ENCODE results near the gene PRICKLE3. TPM values are rescaled to one million over a fixed set of nuclear protein-coding genes. Genes with fewer than 3 reads are reported as not detected.
"Not testable (repeated sequence)": the region's sequence is repeated elsewhere in the genome, so short reads cannot be mapped to it uniquely, and the experiment has no call there.

Gene PRICKLE3
- total RNA-seq, 4 donors from 2014 or later = 6.2 to 15.9 (median 9.6) TPM

DNA sequence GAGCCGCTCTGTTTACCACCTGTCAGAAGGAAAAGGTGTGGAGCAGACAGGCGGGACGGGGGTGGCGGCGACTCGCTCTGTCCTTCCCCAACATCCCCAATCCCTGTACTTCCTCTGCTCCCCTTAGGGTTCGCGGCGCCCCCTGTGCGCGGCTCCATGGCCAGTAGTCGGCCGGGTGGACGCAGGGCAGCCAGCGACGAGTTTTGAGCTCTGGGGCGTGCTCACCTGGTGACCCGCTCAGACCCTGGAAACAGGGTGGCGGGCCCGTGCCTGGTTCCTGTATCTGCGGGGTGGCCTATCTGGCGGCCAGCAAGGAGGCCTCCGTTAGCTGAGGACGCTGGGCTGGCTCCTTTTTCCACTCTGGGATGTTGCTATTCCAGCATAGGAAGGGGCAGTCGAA, 29.0 kb downstream of the PRICKLE3 start:
- no CpG with 5 or more reads among the region's 25 CpGs for WGBS, 2 donors (ENCODE audit: low coverage in 1 of 2)
- Histone ChIP-seq H3K4me1 (peaks cover 0 to 10% (median 0%) of the 10 kb centered on the region in 3 donors), H3K4me3 (no peak overlapping the region), H3K27ac (no peak overlapping the region), H3K27me3 (no peaks in the 10 kb centered on the region), H3K9me3 (no peaks in the 10 kb centered on the region), H3K36me3 (no peaks in the 10 kb centered on the region)
- no peak for ATAC-seq
- no peak for TF ChIP-seq POLR2AphosphoS5 (IDR thresholded peaks at IDR 0.05)
- TF ChIP-seq POLR2A (IDR thresholded peaks at IDR 0.05) = no peak
- TF ChIP-seq, protein P1, sequence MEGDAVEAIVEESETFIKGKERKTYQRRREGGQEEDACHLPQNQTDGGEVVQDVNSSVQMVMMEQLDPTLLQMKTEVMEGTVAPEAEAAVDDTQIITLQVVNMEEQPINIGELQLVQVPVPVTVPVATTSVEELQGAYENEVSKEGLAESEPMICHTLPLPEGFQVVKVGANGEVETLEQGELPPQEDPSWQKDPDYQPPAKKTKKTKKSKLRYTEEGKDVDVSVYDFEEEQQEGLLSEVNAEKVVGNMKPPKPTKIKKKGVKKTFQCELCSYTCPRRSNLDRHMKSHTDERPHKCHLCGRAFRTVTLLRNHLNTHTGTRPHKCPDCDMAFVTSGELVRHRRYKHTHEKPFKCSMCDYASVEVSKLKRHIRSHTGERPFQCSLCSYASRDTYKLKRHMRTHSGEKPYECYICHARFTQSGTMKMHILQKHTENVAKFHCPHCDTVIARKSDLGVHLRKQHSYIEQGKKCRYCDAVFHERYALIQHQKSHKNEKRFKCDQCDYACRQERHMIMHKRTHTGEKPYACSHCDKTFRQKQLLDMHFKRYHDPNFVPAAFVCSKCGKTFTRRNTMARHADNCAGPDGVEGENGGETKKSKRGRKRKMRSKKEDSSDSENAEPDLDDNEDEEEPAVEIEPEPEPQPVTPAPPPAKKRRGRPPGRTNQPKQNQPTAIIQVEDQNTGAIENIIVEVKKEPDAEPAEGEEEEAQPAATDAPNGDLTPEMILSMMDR (IDR thresholded peaks at IDR 0.05) = no peak
- no peak for TF ChIP-seq EP300 (IDR thresholded peaks at IDR 0.05)

DNA sequence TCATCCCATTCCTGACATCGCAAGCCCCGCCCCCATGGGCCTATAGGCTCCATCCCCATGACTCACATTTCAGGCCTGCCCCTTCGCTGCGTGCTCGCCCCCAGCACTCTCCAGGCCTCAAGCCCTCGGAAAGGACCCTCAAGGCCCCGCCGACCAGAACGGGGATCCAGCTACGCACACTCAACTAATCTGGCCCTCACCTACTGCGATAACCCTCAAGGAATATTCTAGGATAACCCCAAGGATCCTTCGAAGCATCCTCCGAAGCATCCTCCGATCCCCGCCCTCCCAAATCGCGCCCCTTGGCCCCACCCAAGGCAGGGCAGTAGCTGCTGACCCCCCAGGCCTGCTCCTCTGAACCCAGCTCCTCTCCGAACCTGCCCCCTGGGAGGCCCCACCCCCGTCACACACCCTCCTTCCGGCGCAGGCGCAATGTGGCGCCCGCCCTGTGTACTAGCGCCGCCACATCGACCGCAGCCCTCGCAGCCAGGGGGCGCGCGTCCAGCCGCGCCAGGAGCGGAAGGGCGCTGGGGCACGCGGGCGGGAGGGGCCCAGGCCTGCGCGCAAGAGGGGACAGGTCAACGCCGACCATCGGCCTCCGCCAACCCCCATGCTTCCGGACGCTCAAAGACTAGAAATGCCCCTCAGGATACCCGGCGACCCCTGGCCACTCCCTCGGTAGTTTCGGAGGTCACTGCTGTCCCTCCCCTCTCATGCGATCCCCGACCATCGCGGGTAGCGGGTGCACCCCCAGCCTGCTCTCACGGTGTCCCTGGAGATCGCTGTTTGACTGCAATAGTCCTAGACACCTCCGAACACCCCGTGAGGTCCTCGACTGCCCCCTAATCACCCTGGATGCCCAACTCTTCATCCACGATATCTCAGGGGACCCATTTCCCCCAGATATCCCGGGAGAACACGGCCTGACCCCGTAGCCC, 30.0 kb downstream of the PRICKLE3 start:
- H3K4me3 ChIP-seq = peak overlapping the region; percentile 57 to 75
- H3K4me1 ChIP-seq = peaks cover 0 to 10% (median 0%) of the 10 kb centered on the region in 3 donors
- peak overlapping the region; percentile 90 to 99 (median 95) for H3K27ac ChIP-seq
- TF ChIP-seq, protein P1 (IDR thresholded peaks at IDR 0.05) = peak; percentile 58 to 89 (median 84)
- TF ChIP-seq POLR2AphosphoS5 (IDR thresholded peaks at IDR 0.05) (peak; percentile 53), POLR2A (IDR thresholded peaks at IDR 0.05) (peak; percentile 19 to 48), EP300 (IDR thresholded peaks at IDR 0.05) (no peak)
- WGBS, 2 donors (ENCODE audit: low coverage in 1 of 2) = 61% methylated on average over 7 of the region's 65 CpGs; no CpG with 5 or more reads in 1 of the 2 donors
- H3K9me3 ChIP-seq = no peaks in the 10 kb centered on the region
- H3K36me3 ChIP-seq = no peaks in the 10 kb centered on the region
- peak; percentile 93 for ATAC-seq
- H3K27me3 ChIP-seq = no peaks in the 10 kb centered on the region

DNA sequence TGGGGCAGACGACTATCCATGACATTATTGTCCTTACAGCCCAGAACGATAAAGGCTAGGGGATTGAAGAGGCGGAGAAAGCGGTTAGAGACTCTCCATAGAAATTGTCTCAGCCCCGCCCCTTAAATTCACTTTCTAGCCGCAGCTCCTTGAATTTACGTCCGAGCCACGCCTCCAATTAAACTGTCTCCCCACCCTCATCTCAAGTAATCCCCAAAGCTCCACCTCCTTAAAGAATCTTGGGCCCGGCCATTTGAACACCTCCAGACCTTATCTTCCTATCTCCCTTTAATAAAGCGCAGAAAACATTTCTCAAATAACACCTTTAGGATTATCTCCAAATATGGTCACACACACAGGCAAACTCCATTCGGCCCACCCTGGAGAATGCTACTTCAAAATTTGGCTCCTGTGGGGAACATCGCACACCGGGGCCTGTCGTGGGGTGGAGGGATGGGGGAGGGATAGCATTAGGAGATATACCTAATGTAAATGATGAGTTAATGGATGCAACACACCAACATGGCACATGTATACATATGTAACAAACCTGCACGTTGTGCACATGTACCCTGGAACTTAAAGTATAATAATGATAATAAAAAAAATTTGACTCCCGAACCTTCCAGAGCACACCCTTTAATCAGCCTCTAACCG, 30.8 kb downstream of the PRICKLE3 start:
- TF ChIP-seq POLR2AphosphoS5 (IDR thresholded peaks at IDR 0.05) (no peak), POLR2A (IDR thresholded peaks at IDR 0.05) (no peak), EP300 (IDR thresholded peaks at IDR 0.05) (no peak)
- TF ChIP-seq, protein P1 (IDR thresholded peaks at IDR 0.05) = no peak
- peak; percentile 60 for ATAC-seq
- Histone ChIP-seq H3K4me3 (peak overlapping the region; percentile 57 to 75), H3K27ac (peak overlapping the region; percentile 90 to 99 (median 95)), H3K9me3 (no peaks in the 10 kb centered on the region), H3K4me1 (peaks cover 0 to 10% (median 0%) of the 10 kb centered on the region in 3 donors), H3K36me3 (no peaks in the 10 kb centered on the region), H3K27me3 (no peaks in the 10 kb centered on the region)
- 0 to 33% methylated on average over 6 to 10 of the region's 18 CpGs for WGBS, 2 donors (ENCODE audit: low coverage in 1 of 2)

DNA sequence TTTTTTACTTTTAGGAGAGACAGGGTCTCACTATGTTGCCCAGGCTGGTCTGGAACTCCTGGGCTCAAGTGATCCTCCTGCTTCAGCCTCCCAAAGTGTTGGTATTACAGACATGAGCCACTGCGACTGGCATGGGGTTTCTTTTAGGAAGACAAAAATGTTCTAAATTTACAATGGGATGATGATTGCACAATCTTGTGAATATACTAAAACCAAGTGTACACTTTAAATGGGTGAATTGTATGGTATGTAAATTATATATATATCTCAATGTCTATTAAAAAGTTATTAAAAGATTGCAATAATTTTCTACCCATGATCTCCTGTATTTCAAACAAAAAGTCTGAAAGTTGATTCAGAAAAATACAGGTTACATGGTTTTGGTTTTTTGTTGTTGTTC, 32.7 kb downstream of the PRICKLE3 start:
- Histone ChIP-seq H3K9me3 (no peaks in the 10 kb centered on the region), H3K36me3 (no peaks in the 10 kb centered on the region), H3K4me3 (no peak overlapping the region), H3K27me3 (no peaks in the 10 kb centered on the region), H3K27ac (no peak overlapping the region), H3K4me1 (peaks cover 0 to 10% (median 0%) of the 10 kb centered on the region in 3 donors)
- no CpG with 5 or more reads among the region's 1 CpG for WGBS, 2 donors (ENCODE audit: low coverage in 1 of 2)
- TF ChIP-seq, protein P1 (IDR thresholded peaks at IDR 0.05) = no peak
- TF ChIP-seq POLR2A (IDR thresholded peaks at IDR 0.05) (no peak), EP300 (IDR thresholded peaks at IDR 0.05) (no peak), POLR2AphosphoS5 (IDR thresholded peaks at IDR 0.05) (no peak)
- no peak for ATAC-seq

DNA sequence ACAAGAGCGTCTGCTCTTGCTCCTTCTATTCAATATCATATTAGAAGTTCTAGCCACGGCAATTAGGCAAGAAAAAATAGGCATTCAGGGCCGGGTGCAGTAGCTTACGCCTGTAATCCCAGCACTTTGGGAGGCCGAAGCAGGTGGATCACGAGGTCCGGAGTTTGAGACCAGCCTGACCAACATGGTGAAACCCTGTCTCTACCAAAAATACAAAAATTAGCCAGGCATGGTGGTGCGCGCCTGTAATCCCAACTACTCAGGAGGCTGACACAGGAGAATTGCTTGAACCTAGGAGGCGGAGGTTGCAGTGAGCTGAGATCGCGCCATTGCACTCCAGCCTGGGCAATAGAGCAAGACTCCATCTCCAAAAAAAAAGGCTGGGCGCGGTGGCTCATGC, 36.9 kb downstream of the PRICKLE3 start:
- H3K27me3 ChIP-seq, H3K4me1 ChIP-seq, ATAC-seq, H3K4me3 ChIP-seq, H3K27ac ChIP-seq, H3K36me3 ChIP-seq, H3K9me3 ChIP-seq: not testable (repeated sequence)
- 92 to 96% methylated on average over 3 to 9 of the region's 14 CpGs for WGBS, 2 donors (ENCODE audit: low coverage in 1 of 2)

DNA sequence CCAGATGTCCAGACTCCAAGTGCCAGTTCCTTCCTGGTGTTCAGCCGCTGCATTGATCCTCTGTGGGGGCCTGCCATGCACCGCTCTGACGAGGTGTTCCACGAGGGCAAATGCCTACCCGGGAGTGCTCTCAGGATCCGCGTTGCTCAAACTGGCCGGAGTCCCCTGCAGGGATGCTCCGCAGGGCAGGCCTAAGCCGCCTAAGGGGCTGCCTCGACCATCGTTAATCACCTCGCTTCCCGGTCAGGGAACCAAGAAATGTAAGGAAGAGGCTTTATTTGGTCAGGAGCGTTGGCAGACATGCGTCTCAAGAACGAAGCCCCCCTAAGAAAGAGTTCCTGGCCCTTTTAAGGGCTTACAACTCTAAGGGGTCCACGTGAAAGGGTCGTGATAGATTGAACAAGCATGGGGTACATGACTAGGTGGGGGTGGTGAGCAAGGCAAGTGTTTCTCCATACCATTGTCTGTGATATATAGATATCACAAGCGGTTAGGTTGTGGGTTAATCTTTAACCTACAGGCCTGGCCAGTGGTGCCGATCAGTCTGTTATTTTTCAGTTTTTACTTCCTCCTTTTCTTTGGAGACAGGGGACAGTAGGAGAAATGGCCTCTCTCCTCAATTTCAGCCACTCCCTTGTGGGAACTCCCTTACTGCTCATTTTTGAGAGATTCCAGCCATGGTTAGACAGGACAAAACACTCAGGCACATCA, 37.6 kb downstream of the PRICKLE3 start:
- H3K36me3 ChIP-seq, H3K27ac ChIP-seq, ATAC-seq, H3K4me1 ChIP-seq, H3K27me3 ChIP-seq, H3K9me3 ChIP-seq, H3K4me3 ChIP-seq: not testable (repeated sequence)
- WGBS, 2 donors (ENCODE audit: low coverage in 1 of 2) = 79 to 83% methylated on average over 2 to 4 of the region's 21 CpGs

Data from gastroesophageal sphincter (tissue), 4 donors.